Lower leg skin (tissue), 3 donors: ENCODE measurements around the gene LYST.

Experiments
- POLR2A ChIP-seq, 2 donors: fragments of 450-650 bp; IDR thresholded peaks; one replicate each; pipeline ENCODE4 v1.6.1; 2016 to 2017; ENCODE audit warnings: antibody characterized with exemption in 2 of 2, mild to moderate bottlenecking in 1 of 2, moderate library complexity in 1 of 2
- TF ChIP-seq, protein P1 (sequence below), 3 donors: fragments of 450-650 bp; IDR thresholded peaks; one replicate each; pipeline ENCODE4 v1.5.1; 2016; ENCODE audit warnings: antibody characterized with exemption in 3 of 3, mild to moderate bottlenecking in 3 of 3, moderate library complexity in 2 of 3

DNA sequence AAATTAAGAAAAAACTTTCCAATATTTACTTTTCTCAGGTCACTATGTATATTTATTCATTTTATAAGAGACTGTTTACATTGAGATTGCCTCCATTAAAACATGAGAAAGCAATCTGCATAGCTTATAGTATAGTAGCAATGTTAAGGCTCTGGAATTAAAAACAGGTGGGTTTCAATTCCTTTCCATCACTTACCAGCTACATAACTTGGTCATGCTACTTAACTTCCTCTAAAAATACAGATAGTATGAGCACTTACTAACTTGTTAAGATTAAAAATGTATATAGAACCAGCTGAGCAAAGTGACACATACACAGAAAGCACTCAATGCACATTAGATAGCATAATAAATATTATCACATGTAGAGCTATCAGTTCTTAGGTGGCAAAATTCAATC, 76.6 kb downstream of the LYST start:
- TF ChIP-seq, protein P1, sequence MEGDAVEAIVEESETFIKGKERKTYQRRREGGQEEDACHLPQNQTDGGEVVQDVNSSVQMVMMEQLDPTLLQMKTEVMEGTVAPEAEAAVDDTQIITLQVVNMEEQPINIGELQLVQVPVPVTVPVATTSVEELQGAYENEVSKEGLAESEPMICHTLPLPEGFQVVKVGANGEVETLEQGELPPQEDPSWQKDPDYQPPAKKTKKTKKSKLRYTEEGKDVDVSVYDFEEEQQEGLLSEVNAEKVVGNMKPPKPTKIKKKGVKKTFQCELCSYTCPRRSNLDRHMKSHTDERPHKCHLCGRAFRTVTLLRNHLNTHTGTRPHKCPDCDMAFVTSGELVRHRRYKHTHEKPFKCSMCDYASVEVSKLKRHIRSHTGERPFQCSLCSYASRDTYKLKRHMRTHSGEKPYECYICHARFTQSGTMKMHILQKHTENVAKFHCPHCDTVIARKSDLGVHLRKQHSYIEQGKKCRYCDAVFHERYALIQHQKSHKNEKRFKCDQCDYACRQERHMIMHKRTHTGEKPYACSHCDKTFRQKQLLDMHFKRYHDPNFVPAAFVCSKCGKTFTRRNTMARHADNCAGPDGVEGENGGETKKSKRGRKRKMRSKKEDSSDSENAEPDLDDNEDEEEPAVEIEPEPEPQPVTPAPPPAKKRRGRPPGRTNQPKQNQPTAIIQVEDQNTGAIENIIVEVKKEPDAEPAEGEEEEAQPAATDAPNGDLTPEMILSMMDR (IDR thresholded peaks at IDR 0.05): no peak
- no peak for TF ChIP-seq POLR2A (IDR thresholded peaks at IDR 0.05)
